CD14-positive monocyte (primary cell): Measurements from ENCODE around the gene AP1S2. TPM values are rescaled to one million over a fixed set of nuclear protein-coding genes. Genes with fewer than 3 reads are reported as not detected.

ENCODE experiments used
- DNase-seq, 3 donors: peaks; one replicate each; pipeline ENCODE4 v3.0.0-alpha.2; 2011 to 2022
- H2AFZ ChIP-seq: 2 replicates; pipeline ENCODE4 v1.6.0; 2012; ENCODE audit warnings: mild to moderate bottlenecking, low read depth, low read length, inconsistent platforms; ENCODE audit not compliant: insufficient read depth, poor library complexity, severe bottlenecking
- H3K27ac ChIP-seq, 2 donors: 1 replicate in 1 of 2; 2 replicates in 1 of 2; pipeline ENCODE4 v1.5.1; 2012 to 2013; ENCODE audit warnings: low read length in 2 of 2, control low read depth in 1 of 2, inconsistent platforms in 1 of 2, low read depth in 1 of 2, mild to moderate bottlenecking in 1 of 2
- H3K27me3 ChIP-seq, 2 donors: one replicate each; pipeline versions ENCODE4 v1.6.0 to v1.6.1; 2011 to 2013; ENCODE audit warnings: low read length in 2 of 2; ENCODE audit not compliant: control insufficient read depth in 2 of 2, insufficient read depth in 2 of 2
- H3K36me3 ChIP-seq, 2 donors: replicated peaks in 1 of 2; 1 replicate in 1 of 2; 2 replicates in 1 of 2; pipeline versions ENCODE4 v1.5.1 to v1.6.1; 2012 to 2013; ENCODE audit warnings: low read length in 2 of 2, control low read depth in 1 of 2, inconsistent platforms in 1 of 2, mild to moderate bottlenecking in 1 of 2; ENCODE audit not compliant: insufficient read depth in 2 of 2, control insufficient read depth in 1 of 2
- H3K4me1 ChIP-seq, 2 donors: 1 replicate in 1 of 2; 2 replicates in 1 of 2; pipeline versions ENCODE4 v1.5.1 to v1.6.1; 2012 to 2013; ENCODE audit warnings: low read length in 2 of 2, control low read depth in 1 of 2, inconsistent platforms in 1 of 2, mild to moderate bottlenecking in 1 of 2, moderate library complexity in 1 of 2; ENCODE audit not compliant: insufficient read depth in 2 of 2, control insufficient read depth in 1 of 2
- H3K4me2 ChIP-seq: replicated peaks from 2 replicates; pipeline ENCODE3; 2012; ENCODE audit warnings: low read length, moderate library complexity, mild to moderate bottlenecking; ENCODE audit not compliant: poor library complexity, severe bottlenecking; ENCODE audit errors: extremely low read depth
- H3K4me3 ChIP-seq, 3 experiments: fragments of 200-600 bp in 1 of 3; sonication (generic) in 1 of 3; replicated peaks in 1 of 3; 1 replicate in 2 of 3; 2 replicates in 1 of 3; pipeline ENCODE4 v1.5.1; 2011 to 2013; ENCODE audit warnings: low read length in 3 of 3, mild to moderate bottlenecking in 3 of 3, control low read depth in 2 of 3, low read depth in 2 of 3, inconsistent platforms in 1 of 3, moderate library complexity in 1 of 3
- H3K79me2 ChIP-seq: 2 replicates; pipeline ENCODE4 v1.6.0; 2012; ENCODE audit warnings: mild to moderate bottlenecking, control low read depth, inconsistent platforms, low read length, moderate library complexity; ENCODE audit not compliant: insufficient read depth
- H3K9ac ChIP-seq: 2 replicates; pipeline ENCODE4 v1.6.0; 2017; ENCODE audit warnings: low read length, mild to moderate bottlenecking; ENCODE audit not compliant: insufficient read depth, poor library complexity, severe bottlenecking
- H3K9me3 ChIP-seq, 2 donors: replicated peaks in 1 of 2; 1 replicate in 1 of 2; 2 replicates in 1 of 2; pipeline versions ENCODE4 v1.5.1 to v1.6.1; 2012 to 2013; ENCODE audit warnings: low read length in 2 of 2, control low read depth in 1 of 2; ENCODE audit not compliant: control insufficient read depth in 1 of 2, insufficient read depth in 1 of 2
- H4K20me1 ChIP-seq: 2 replicates; pipeline ENCODE4 v1.6.0; 2012; ENCODE audit warnings: mild to moderate bottlenecking, low read length, control low read depth, moderate library complexity; ENCODE audit not compliant: insufficient read depth
- H3K27ac Mint-ChIP-seq, 7 donors: one replicate each; pipeline ENCODE4 v1.8.0; 2020; ENCODE audit warnings: mild to moderate bottlenecking in 7 of 7, mixed read lengths in 7 of 7, moderate library complexity in 6 of 7, inconsistent platforms in 2 of 7
- H3K27me3 Mint-ChIP-seq, 3 donors: one replicate each; pipeline ENCODE4 v1.8.0; 2021 to 2022; ENCODE audit warnings: low read depth in 3 of 3, mild to moderate bottlenecking in 3 of 3, mixed read lengths in 3 of 3, moderate library complexity in 3 of 3, inconsistent platforms in 1 of 3
- H3K36me3 Mint-ChIP-seq, 2 donors: one replicate each; pipeline ENCODE4 v1.8.0; 2020; ENCODE audit warnings: mixed read lengths in 2 of 2, inconsistent platforms in 1 of 2, mild to moderate bottlenecking in 1 of 2
- H3K4me1 Mint-ChIP-seq: one replicate; pipeline ENCODE4 v1.8.0; 2020; ENCODE audit warnings: mild to moderate bottlenecking, mixed read lengths
- H3K4me3 Mint-ChIP-seq, 2 donors: one replicate each; pipeline ENCODE4 v1.8.0; 2020; ENCODE audit warnings: mild to moderate bottlenecking in 2 of 2, mixed read lengths in 2 of 2, moderate library complexity in 1 of 2
- H3K9me3 Mint-ChIP-seq, 7 donors: one replicate each; pipeline ENCODE4 v1.8.0; 2020 to 2022; ENCODE audit warnings: mixed read lengths in 7 of 7, mild to moderate bottlenecking in 6 of 7, moderate library complexity in 6 of 7, inconsistent platforms in 2 of 7
- CTCF ChIP-seq: fragments of 200-600 bp; IDR thresholded peaks from one replicate; pipeline ENCODE4 v1.8.0; 2022; ENCODE audit warnings: antibody characterized with exemption, mild to moderate bottlenecking
- WGBS: methylation state at CpG from one replicate; pipeline ENCODE4 v1.1.5; 2013; ENCODE audit warnings: missing lambda C conversion rate; ENCODE audit not compliant: insufficient coverage; 5-methylcytosine and 5-hydroxymethylcytosine counted together
- intact Hi-C, 2 donors: fragments of 100-400 bp; cut with micrococcal nuclease; formaldehyde crosslinking; loops; one replicate each; pipeline versions ENCODE4 v1.15.0 to v1.15.1; 2023
- polyA plus RNA-seq, 3 donors: library from polyadenylated mRNA; depleted of rRNA in 1 of 3; unstranded in 2 of 3; stranded (reverse) in 1 of 3; fragments of 300-500 nt in 2 of 3; fragments of >200 nt in 1 of 3; fragmentation: Illumina TruSeq in 2 of 3; gene quantifications; 1 replicate in 2 of 3; 2 replicates in 1 of 3; pipeline ENCODE4 v1.2.3, GENCODE V29; 2012 to 2021

Gene AP1S2
- polyA plus RNA-seq, 3 donors: 155 to 851 (median 806) TPM

DNA sequence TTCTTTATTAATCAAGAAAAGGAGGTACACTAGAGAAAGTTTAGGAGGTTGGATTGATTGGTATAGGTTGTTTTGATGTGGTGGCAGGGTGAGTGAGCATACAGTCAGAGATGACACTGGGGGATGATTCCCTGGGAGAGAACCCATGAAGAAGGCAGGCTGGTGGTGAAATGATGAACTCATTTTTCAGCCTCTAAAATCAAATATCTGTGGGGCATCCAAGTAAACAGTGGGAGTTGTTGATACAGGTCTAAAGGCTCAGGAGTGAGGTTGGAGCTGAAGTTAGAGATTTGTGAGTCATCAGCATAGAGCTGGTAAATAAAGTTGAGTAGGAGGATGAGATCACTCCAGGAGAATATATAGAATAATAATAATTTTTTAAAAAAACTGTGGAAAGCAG lies 10.0 kb upstream of the AP1S2 start:
- H3K27me3 Mint-ChIP-seq: peaks cover 0 to 39% (median 1%) of the 10 kb centered on the region in 3 donors
- Histone ChIP-seq H3K9ac (no peak overlapping the region), H3K27ac (no peak overlapping the region), H3K4me3 (no peak overlapping the region), H3K9me3 (no peaks in the 10 kb centered on the region), H4K20me1 (no peaks in the 10 kb centered on the region), H3K79me2 (no peaks in the 10 kb centered on the region), H3K4me2 (no peak overlapping the region), H3K27me3 (peaks cover 0 to 70% of the 10 kb centered on the region in 2 donors), H3K36me3 (no peaks in the 10 kb centered on the region), H2AFZ (no peak overlapping the region), H3K4me1 (peaks cover 29 to 30% of the 10 kb centered on the region in 2 donors)
- peaks cover 12% of the 10 kb centered on the region for H3K4me1 Mint-ChIP-seq
- H3K4me3 Mint-ChIP-seq: no peak overlapping the region
- H3K27ac Mint-ChIP-seq: no peak overlapping the region
- TF ChIP-seq CTCF: no peak
- peaks cover 0 to 9% (median 2%) of the 10 kb centered on the region in 7 donors for H3K9me3 Mint-ChIP-seq
- peak in 1 of 3 donors; percentile 30 for DNase-seq
- intact Hi-C loops: no loop called here
- peaks cover 1 to 6% of the 10 kb centered on the region in 2 donors for H3K36me3 Mint-ChIP-seq

GRCh38 chrX:15864023-15864422 lies 9.4 kb upstream of the AP1S2 start:
- intact Hi-C loops: no loop called here

More at GRCh38 chrX:15864023-15864422, 9.4 kb upstream of the AP1S2 start:
- peaks cover 1 to 6% of the 10 kb centered on the region in 2 donors for H3K36me3 Mint-ChIP-seq
- H3K4me3 ChIP-seq: no peak overlapping the region
- H3K79me2 ChIP-seq: no peaks in the 10 kb centered on the region
- H3K9me3 Mint-ChIP-seq: peaks cover 0 to 9% (median 2%) of the 10 kb centered on the region in 7 donors
- WGBS: no CpG with 5 or more reads among the region's 3 CpGs
- no peak overlapping the region for H3K27ac ChIP-seq
- no peak overlapping the region for H3K27ac Mint-ChIP-seq
- H3K9ac ChIP-seq: no peak overlapping the region
- no peak overlapping the region for H3K4me2 ChIP-seq
- H3K36me3 ChIP-seq: no peaks in the 10 kb centered on the region
- no peak overlapping the region for H2AFZ ChIP-seq
- peaks cover 29 to 30% of the 10 kb centered on the region in 2 donors for H3K4me1 ChIP-seq
- peaks cover 0 to 72% of the 10 kb centered on the region in 2 donors for H3K27me3 ChIP-seq
- no peak overlapping the region for H3K4me3 Mint-ChIP-seq
- no peak for TF ChIP-seq CTCF
- H3K4me1 Mint-ChIP-seq: peaks cover 12% of the 10 kb centered on the region
- peaks cover 0 to 34% (median 0%) of the 10 kb centered on the region in 3 donors for H3K27me3 Mint-ChIP-seq
- no peaks in the 10 kb centered on the region for H4K20me1 ChIP-seq
- H3K9me3 ChIP-seq: no peaks in the 10 kb centered on the region
- peak; percentile 29 to 36 (median 33) for DNase-seq
